OCI-LY7 (cell line): Measurements from ENCODE around the gene GP1BB. TPM values are rescaled to one million over a fixed set of nuclear protein-coding genes. Genes with fewer than 3 reads are reported as not detected.

ENCODE experiments used
- BruUV-seq: library from RNA; stranded (reverse); fragments of 400-500 nt; replicated peaks from 2 replicates; lab custom pipeline; 2021; lab: Mats Ljungman, UMichigan
- CTCF ChIA-PET: fragments of 300-600 bp; sonication (Branson Sonifier 250); formaldehyde crosslinking; loops from one replicate; lab custom pipeline; 2022; ENCODE audit warnings: antibody characterized with exemption; ENCODE audit not compliant: unreplicated experiment; lab: Charles Lee
- POLR2A ChIA-PET: fragments of 300-600 bp; sonication (Branson Sonifier 250); formaldehyde crosslinking; loops from one replicate; lab custom pipeline; 2022; ENCODE audit warnings: antibody characterized with exemption; lab: Charles Lee
- DNase-seq: peaks from one replicate; pipeline ENCODE4 v3.0.0-alpha.2; 2015; ENCODE audit warnings: low spot score
- H2AFZ ChIP-seq: fragments of 200-600 bp; sonication (generic), shearing (Covaris generic); 2 replicates; pipeline ENCODE4 v1.6.1; 2014; ENCODE audit warnings: mild to moderate bottlenecking, antibody characterized with exemption, low read length, moderate library complexity
- H3K27ac ChIP-seq: fragments of 200-600 bp; sonication (generic); 2 replicates; pipeline ENCODE4 v1.5.1; 2014; ENCODE audit warnings: mixed run types, low read depth, mild to moderate bottlenecking, moderate library complexity, low read length, inconsistent platforms; ENCODE audit not compliant: poor library complexity, severe bottlenecking
- H3K36me3 ChIP-seq: fragments of 200-600 bp; sonication (generic); 2 replicates; pipeline ENCODE4 v1.6.1; 2014; ENCODE audit warnings: mild to moderate bottlenecking, antibody characterized with exemption, low read length, moderate library complexity, mixed read lengths; ENCODE audit not compliant: insufficient read depth
- H3K4me1 ChIP-seq: fragments of 200-600 bp; sonication (generic); 2 replicates; pipeline ENCODE4 v1.5.1; 2014; ENCODE audit warnings: mild to moderate bottlenecking, low read length; ENCODE audit not compliant: insufficient read depth, poor library complexity, severe bottlenecking
- H3K4me2 ChIP-seq: fragments of 200-600 bp; sonication (generic); 2 replicates; pipeline ENCODE4 v1.6.1; 2014; ENCODE audit warnings: mild to moderate bottlenecking, low read length
- H3K4me3 ChIP-seq: fragments of 200-600 bp; sonication (generic); 2 replicates; pipeline ENCODE4 v1.5.1; 2014; ENCODE audit warnings: mild to moderate bottlenecking, low read depth, low read length; ENCODE audit not compliant: poor library complexity, severe bottlenecking
- H3K79me2 ChIP-seq: fragments of 200-600 bp; sonication (generic); 2 replicates; pipeline ENCODE4 v1.6.1; 2016; ENCODE audit warnings: low read depth, mild to moderate bottlenecking, low read length, moderate library complexity, mixed read lengths; ENCODE audit not compliant: insufficient read depth
- H3K9me2 ChIP-seq: fragments of 200-600 bp; sonication (generic); 2 replicates; pipeline ENCODE4 v1.6.1; 2016; ENCODE audit warnings: mild to moderate bottlenecking, low read length, mixed read lengths; ENCODE audit not compliant: insufficient read depth
- H3K9me3 ChIP-seq: fragments of 200-600 bp; sonication (generic); 2 replicates; pipeline ENCODE4 v1.6.1; 2014; ENCODE audit warnings: mild to moderate bottlenecking, mixed run types, low read length, mixed read lengths
- H4K20me1 ChIP-seq: fragments of 200-600 bp; sonication (generic); 2 replicates; pipeline ENCODE4 v1.6.1; 2014; ENCODE audit warnings: mild to moderate bottlenecking, antibody characterized with exemption, low read length, moderate library complexity, mixed read lengths; ENCODE audit not compliant: insufficient read depth
- EZH2phosphoT487 ChIP-seq: fragments of 200-600 bp; sonication (generic); IDR thresholded peaks from 2 replicates; pipeline ENCODE4 v1.6.1; 2018; ENCODE audit warnings: low read depth, borderline replicate concordance, mild to moderate bottlenecking, mixed run types, antibody characterized with exemption, low read length, moderate library complexity, mixed read lengths
- intact Hi-C: fragments of 100-400 bp; cut with micrococcal nuclease; formaldehyde crosslinking; loops from one replicate; pipeline ENCODE4 v1.10.0; 2022; ENCODE audit not compliant: unreplicated experiment
- total RNA-seq, 2 experiments: library from RNA; depleted of rRNA in 1 of 2; stranded (reverse); fragments of >200 nt in 1 of 2; shearing (Covaris generic) in 1 of 2; gene quantifications; 2 replicates each; pipeline ENCODE4 v1.2.3, GENCODE V29; 2014 to 2022
- TF ChIP-seq, protein P1 (sequence below): fragments of 200-600 bp; sonication (generic); conservative IDR thresholded peaks from 2 replicates; pipeline ENCODE4 v1.5.1; 2014; ENCODE audit warnings: mild to moderate bottlenecking, antibody characterized with exemption, low read length, moderate library complexity, mixed read lengths

The GP1BB gene
- total RNA-seq, 2 experiments from 2014 or later: not detected

DNA sequence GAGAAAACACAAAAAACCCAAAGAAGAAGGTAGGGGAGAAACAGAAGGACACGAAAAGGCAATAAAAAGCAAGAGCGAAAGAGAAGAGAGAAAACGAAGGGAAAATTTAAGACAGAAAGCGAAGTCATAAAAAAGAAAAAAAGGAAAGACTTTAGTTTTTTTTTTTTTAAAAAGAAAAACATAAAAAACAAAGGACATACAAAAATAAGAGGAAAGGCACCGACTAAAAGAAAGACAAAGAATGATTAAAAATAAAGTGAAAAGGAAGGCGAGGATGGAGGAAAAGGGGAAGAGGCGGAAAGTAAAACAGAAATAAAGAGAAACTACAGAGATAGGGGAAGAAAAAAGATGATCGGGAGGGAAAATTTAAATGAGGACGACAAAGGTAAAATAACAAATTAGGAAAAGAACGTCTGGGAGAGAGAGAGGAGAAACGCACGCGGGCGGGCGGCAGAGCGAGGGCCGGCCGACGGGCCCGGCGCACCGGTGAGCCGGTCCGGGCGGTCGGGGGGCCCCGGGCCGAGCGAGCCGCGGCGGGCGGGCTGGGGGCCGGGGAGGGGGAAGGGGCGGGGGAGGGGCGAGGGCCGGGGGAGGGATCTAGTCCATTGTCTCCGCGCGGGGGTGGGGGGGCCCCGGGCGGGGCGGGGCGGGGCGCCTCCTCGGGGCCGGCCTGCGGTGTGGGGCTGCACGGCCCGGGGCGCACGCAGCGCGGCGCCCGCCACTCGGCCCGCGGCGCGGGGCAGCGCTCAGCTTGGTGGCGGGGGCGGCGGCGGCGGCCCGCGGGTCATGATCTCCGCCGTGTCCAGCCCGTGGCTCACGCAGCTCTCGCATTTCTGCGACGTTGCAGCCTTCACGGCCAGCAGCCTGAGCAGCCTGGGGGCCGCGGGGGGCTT is 37.0 kb downstream of the GP1BB start, which contains the start of gene TBX1:
TBX1 (plus strand) TSS at position 721 of the 893 bp plus-strand sequence; CDS start at position 787, 66 bp downstream.
- Histone ChIP-seq H3K4me3 (no peak within 1 kb of the TSS), H3K36me3 (no peaks in the 10 kb centered on the region), H3K79me2 (no peaks in the 10 kb centered on the region), H3K4me2 (no peak within 1 kb of the TSS), H4K20me1 (no peaks in the 10 kb centered on the region), H3K27ac (no peak within 1 kb of the TSS), H3K4me1 (peaks cover 24% of the 10 kb centered on the region), H3K9me3 (no peaks in the 10 kb centered on the region), H2AFZ (no peak within 1 kb of the TSS), H3K9me2 (no peaks in the 10 kb centered on the region)
- POLR2A ChIA-PET: no interaction called here
- TF ChIP-seq, protein P1, sequence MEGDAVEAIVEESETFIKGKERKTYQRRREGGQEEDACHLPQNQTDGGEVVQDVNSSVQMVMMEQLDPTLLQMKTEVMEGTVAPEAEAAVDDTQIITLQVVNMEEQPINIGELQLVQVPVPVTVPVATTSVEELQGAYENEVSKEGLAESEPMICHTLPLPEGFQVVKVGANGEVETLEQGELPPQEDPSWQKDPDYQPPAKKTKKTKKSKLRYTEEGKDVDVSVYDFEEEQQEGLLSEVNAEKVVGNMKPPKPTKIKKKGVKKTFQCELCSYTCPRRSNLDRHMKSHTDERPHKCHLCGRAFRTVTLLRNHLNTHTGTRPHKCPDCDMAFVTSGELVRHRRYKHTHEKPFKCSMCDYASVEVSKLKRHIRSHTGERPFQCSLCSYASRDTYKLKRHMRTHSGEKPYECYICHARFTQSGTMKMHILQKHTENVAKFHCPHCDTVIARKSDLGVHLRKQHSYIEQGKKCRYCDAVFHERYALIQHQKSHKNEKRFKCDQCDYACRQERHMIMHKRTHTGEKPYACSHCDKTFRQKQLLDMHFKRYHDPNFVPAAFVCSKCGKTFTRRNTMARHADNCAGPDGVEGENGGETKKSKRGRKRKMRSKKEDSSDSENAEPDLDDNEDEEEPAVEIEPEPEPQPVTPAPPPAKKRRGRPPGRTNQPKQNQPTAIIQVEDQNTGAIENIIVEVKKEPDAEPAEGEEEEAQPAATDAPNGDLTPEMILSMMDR: no peak
- 0 out of 2 replicates have a peak, but pooled peaks have one; percentile 90 for TF ChIP-seq EZH2phosphoT487
- CTCF ChIA-PET: no interaction called here
- no peak for DNase-seq
- no TSS peak for BruUV-seq
- intact Hi-C loops: no loop called here

DNA sequence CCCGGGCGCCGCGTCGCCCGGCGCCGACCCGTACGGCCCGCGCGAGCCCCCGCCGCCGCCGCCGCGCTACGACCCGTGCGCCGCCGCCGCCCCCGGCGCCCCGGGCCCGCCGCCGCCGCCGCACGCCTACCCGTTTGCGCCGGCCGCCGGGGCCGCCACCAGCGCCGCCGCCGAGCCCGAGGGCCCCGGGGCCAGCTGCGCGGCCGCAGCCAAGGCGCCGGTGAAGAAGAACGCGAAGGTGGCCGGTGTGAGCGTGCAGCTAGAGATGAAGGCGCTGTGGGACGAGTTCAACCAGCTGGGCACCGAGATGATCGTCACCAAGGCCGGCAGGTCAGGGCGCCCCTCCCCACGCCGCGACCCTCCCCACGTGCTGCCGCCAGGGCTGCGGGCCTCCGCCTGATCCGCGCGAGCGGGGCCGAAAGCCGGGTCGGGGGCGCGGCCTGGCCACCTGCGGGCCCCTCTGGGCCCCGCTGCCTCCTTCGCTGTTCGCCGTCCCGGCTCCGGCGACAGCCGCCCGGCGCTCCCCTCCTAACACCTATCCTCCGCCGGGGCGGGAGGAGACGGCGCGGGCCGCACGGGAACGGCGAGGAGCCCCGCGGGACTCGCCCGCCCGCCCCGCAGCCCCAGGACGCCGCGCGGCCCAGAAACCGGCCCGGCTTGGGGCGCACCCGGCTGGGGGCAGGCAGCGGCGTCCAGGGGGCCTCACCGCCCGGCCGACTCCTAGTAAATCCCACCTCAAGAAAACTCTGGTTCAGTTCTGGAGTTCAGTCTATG is 37.8 kb downstream of the GP1BB start:
- H2AFZ ChIP-seq: no peak overlapping the region
- H3K79me2 ChIP-seq: no peaks in the 10 kb centered on the region
- H3K4me1 ChIP-seq: peaks cover 20% of the 10 kb centered on the region
- ChIA-PET CTCF (no interaction called here), POLR2A (no interaction called here)
- H3K9me2 ChIP-seq: no peaks in the 10 kb centered on the region
- TF ChIP-seq, protein P1: no peak
- no peak for TF ChIP-seq EZH2phosphoT487
- H3K4me3 ChIP-seq: no peak overlapping the region
- H3K36me3 ChIP-seq: no peaks in the 10 kb centered on the region
- H4K20me1 ChIP-seq: no peaks in the 10 kb centered on the region
- intact Hi-C loops: no loop called here
- no TSS peak for BruUV-seq
- DNase-seq: no peak
- H3K27ac ChIP-seq: no peak overlapping the region
- no peak overlapping the region for H3K4me2 ChIP-seq
- H3K9me3 ChIP-seq: no peaks in the 10 kb centered on the region
